Measurements from ENCODE around the gene HOXB7.

Gene HOXB7

DNA sequence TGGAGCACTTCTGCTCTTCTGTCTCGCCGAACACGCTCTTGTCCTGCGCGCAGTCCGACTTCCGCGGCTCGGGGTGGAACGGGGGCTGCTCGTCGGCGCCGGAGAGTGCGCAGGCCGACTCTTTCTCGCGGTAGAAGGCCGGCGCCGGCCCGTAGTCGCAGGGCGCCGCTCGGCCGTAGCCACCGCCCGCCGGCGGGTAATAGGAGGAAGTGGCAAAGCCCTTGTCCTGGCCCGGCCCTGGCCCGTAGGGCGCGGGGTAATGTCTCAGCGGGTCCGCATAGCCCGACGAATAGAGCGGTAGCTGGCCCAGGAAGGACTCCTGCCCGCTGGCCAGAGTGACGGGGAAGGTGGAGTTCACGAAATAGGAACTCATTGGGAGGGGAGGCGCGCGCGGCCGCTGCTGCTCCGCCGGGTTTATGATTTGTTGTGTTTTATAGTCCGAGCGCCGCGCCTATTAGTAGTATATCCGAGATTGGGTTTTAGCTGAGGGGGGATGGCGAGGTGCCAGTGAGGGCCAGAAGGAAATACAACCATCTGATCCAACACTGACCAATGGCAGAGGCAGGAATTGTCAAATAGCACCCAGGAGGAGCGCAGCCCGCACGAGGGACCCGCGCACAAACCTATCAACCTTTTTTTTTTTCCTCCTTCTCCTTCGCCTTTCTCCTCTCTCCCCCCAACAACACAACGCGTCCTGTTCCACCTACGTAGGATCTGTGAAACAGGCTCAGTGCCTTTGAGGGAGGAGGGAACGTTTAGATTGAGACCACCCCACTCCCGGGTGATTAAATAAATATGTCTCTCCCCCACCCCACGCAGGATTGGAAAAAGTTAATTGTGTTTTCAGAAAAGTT lies 12.8 kb downstream of the HOXB7 start:
- H3K36me3 ChIP-seq (replicated peaks): no peaks in the 10 kb centered on the region
- H3K4me3 ChIP-seq (ENCODE audit: low read depth, low read length): peak overlapping the region; percentile 51
- TF ChIP-seq, protein P1, sequence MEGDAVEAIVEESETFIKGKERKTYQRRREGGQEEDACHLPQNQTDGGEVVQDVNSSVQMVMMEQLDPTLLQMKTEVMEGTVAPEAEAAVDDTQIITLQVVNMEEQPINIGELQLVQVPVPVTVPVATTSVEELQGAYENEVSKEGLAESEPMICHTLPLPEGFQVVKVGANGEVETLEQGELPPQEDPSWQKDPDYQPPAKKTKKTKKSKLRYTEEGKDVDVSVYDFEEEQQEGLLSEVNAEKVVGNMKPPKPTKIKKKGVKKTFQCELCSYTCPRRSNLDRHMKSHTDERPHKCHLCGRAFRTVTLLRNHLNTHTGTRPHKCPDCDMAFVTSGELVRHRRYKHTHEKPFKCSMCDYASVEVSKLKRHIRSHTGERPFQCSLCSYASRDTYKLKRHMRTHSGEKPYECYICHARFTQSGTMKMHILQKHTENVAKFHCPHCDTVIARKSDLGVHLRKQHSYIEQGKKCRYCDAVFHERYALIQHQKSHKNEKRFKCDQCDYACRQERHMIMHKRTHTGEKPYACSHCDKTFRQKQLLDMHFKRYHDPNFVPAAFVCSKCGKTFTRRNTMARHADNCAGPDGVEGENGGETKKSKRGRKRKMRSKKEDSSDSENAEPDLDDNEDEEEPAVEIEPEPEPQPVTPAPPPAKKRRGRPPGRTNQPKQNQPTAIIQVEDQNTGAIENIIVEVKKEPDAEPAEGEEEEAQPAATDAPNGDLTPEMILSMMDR (IDR thresholded peaks at IDR 0.05; ENCODE audit: low read depth, low read length, missing control alignments): no peak
- in situ Hi-C loops (cut with HindIII; ENCODE audit: low pct_ligation_motif_present, low sequenced_read_pairs): no loop called here
- no peak for DNase-seq
- H3K27ac ChIP-seq: no peak overlapping the region
- H3K27me3 ChIP-seq (replicated peaks): peaks cover 98% of the 10 kb centered on the region

DNA sequence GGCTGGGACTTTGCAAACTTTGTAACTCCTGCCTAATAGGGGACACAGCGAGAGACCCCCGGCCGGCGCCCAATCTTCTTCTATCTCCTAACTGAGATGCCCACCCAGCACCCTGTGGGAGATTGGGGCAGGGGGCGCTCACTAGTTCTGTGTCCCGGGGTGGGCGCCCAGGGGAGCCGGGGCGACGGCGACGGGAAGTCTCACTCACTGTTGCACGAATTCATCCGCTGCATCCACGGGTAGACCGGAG lies 13.4 kb downstream of the HOXB7 start:
- H3K4me3 ChIP-seq (ENCODE audit: low read depth, low read length): peak overlapping the region; percentile 51
- TF ChIP-seq, protein P1 (IDR thresholded peaks at IDR 0.05; ENCODE audit: low read depth, low read length, missing control alignments): no peak
- H3K27me3 ChIP-seq (replicated peaks): peaks cover 96% of the 10 kb centered on the region
- DNase-seq: no peak
- no peak overlapping the region for H3K27ac ChIP-seq
- in situ Hi-C loops (cut with HindIII; ENCODE audit: low pct_ligation_motif_present, low sequenced_read_pairs): no loop called here
- H3K36me3 ChIP-seq (replicated peaks): no peaks in the 10 kb centered on the region

DNA sequence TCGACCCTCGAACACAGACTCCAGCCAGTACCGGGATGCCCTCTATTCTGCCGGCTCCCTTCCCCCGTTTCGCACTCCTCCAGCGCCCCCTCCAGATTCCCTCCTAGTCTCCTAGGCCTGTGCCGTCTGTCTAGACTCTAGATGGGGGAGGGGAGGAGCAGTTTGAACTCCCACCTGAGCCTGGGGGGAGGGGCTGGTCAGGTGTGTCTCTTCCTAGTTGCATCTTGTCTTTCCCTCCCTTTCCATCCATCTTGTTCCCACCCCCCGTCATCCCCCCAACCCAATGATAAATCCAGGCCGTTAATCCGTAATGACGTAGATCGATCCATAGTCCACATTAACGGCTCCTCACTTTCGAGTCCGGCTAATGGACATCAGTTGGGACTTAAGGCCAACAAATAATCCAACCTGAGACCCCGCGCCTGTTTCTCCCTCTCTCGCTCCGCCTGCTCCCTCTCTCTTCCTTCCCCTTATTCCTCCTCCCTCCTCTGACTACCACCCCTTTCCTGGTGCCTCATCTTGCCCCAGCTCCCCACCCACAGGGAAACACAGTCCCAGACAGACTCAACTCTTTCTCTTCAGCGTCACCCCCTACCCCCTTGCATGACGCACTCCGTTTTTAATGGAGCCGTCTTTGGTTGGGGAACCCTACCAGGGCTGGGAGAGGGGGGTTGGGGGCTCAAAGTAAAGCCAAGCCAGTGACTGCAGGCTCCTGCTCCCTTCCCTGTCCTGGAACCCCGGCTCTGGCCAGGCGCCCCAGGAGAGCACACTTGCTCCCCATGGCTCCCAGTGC lies 13.9 kb downstream of the HOXB7 start:
- peaks cover 96% of the 10 kb centered on the region for H3K27me3 ChIP-seq (replicated peaks)
- DNase-seq: no peak
- in situ Hi-C loops (cut with HindIII; ENCODE audit: low pct_ligation_motif_present, low sequenced_read_pairs): no loop called here
- no peaks in the 10 kb centered on the region for H3K36me3 ChIP-seq (replicated peaks)
- H3K27ac ChIP-seq: no peak overlapping the region
- TF ChIP-seq, protein P1 (IDR thresholded peaks at IDR 0.05; ENCODE audit: low read depth, low read length, missing control alignments): no peak
- H3K4me3 ChIP-seq (ENCODE audit: low read depth, low read length): peak overlapping the region; percentile 51

DNA sequence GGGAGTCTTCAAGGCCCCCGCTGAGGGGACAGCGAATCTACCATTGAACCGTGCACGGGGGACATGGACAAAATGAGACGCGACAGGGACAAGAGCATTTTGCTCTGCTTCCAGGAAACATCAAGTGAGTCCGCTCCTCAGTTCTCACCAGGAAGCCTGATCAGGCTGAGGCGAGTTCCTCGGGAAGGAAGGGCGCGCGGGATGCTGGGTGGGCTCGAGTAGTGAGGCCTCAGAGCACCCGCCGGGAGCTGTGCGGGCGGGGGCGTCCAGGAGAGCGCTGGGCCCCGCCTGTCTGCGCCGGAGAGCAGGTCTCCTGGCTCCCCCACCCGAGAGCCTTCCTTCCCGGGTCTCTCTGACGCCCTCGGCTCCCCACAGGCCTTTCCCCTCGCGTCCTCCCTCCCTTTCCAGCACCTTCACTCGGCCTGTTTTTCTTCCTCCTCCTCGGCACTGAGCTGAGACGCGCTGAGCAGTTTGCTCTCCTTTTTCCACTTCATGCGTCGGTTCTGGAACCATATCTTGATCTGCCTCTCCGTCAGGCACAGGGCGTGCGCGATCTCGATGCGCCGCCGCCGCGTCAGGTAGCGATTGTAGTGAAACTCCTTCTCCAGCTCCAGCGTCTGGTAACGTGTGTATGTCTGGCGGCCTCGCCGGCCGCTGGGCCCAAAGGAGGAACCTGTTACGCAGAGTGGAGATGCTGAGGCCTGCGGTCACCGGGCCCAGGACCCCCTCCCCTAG lies 14.7 kb downstream of the HOXB7 start:
- in situ Hi-C loops (cut with HindIII; ENCODE audit: low pct_ligation_motif_present, low sequenced_read_pairs): no loop called here
- Histone ChIP-seq H3K27ac (no peak overlapping the region), H3K27me3 (replicated peaks) (peaks cover 96% of the 10 kb centered on the region), H3K4me3 (ENCODE audit: low read depth, low read length) (peak overlapping the region; percentile 51), H3K36me3 (replicated peaks) (no peaks in the 10 kb centered on the region)
- TF ChIP-seq, protein P1 (IDR thresholded peaks at IDR 0.05; ENCODE audit: low read depth, low read length, missing control alignments): no peak
- no peak for DNase-seq

DNA sequence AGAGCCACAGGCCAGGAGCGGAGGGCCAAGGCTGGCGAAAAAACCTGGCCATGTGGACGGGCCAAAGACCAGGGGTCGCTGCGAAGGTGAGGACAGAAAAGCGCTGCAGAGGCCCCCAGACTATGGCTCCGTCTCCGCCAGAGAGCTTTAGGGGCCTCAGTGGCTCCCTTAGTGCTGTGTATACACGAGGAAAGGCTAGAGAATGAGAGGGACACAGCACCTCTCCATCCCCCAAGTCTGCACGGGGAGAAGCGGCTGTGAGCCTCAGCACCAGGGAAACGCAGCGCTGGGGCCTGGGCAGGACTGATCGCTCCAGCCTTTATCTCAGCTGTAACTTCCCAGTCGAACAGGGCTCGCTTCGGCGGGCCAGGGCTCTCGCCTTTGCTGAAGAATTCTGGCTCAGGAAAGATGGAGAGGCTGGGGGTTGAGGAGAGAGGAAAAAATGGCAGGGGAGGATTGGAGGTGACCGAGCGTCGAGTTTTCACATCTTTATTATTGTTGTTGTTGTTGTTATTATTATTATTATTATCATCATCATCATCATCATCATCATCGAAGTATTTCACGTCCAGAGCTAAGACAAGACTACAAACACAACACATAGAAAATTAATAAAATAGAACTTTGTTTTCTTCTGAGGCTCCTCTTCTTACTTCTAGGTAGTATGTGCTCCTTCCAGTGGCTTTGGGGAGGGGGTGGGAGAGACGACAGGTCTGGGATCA lies 15.4 kb downstream of the HOXB7 start:
- Histone ChIP-seq H3K27me3 (replicated peaks) (peaks cover 95% of the 10 kb centered on the region), H3K36me3 (replicated peaks) (no peaks in the 10 kb centered on the region), H3K4me3 (ENCODE audit: low read depth, low read length) (no peak overlapping the region), H3K27ac (no peak overlapping the region)
- TF ChIP-seq, protein P1 (IDR thresholded peaks at IDR 0.05; ENCODE audit: low read depth, low read length, missing control alignments): no peak
- DNase-seq: no peak
- in situ Hi-C loops (cut with HindIII; ENCODE audit: low pct_ligation_motif_present, low sequenced_read_pairs): no loop called here
